ENCODE measurements around the gene AGMAT. TPM values are rescaled to one million over a fixed set of nuclear protein-coding genes. Genes with fewer than 3 reads are reported as not detected.
A peak's percentile ranks its signal among the peaks of the same experiment; 100 is the strongest.

Gene AGMAT
- total RNA-seq, 4 donors from 2014 or later = 0.85 to 2.6 (median 2.0) TPM

GRCh38 chr1:15583016-15583706 is 1.7 kb downstream of the AGMAT start:
- TF ChIP-seq CTCF (IDR thresholded peaks at IDR 0.05 in 4 of 5, conservative IDR thresholded peaks at IDR 0.05 in 1 of 5) = no peak
- TF ChIP-seq POLR2A (IDR thresholded peaks at IDR 0.05) = no peak
- intact Hi-C loops (cut with DNase I; ENCODE audit: low total_unique reads) (no loop called here), in situ Hi-C loops (cut with MboI; ENCODE audit: low sequenced_read_pairs in 4 of 4) (loop anchor here in 1 of 4 donors (25.0 kb wide), 1 partner anchor 154 kb away; the partner anchor contains the start of genes SLC25A34 and TMEM82)
- DNase-seq = no peak
- no peak overlapping the region for H3K4me3 ChIP-seq
- H3K4me1 ChIP-seq = peaks cover 19 to 34% of the 10 kb centered on the region in 2 donors
- no peak for ATAC-seq
- peak overlapping the region; percentile 53 to 95 (median 92) for H3K27ac ChIP-seq
- no peaks in the 10 kb centered on the region for H3K27me3 ChIP-seq
- no peaks in the 10 kb centered on the region for H3K9me3 ChIP-seq
- no peaks in the 10 kb centered on the region for H3K36me3 ChIP-seq

GRCh38 chr1:15579683-15580047 is 5.2 kb downstream of the AGMAT start:
- TF ChIP-seq CTCF (IDR thresholded peaks at IDR 0.05 in 4 of 5, conservative IDR thresholded peaks at IDR 0.05 in 1 of 5) (no peak), POLR2A (IDR thresholded peaks at IDR 0.05) (no peak)
- peak overlapping the region; percentile 88 to 95 (median 92) for H3K27ac ChIP-seq
- DNase-seq = peak; percentile 79 to 87
- intact Hi-C loops (cut with DNase I; ENCODE audit: low total_unique reads) (loop anchor here (5.0 kb wide), 1 partner anchor 158 kb away; the partner anchor contains the start of gene SLC25A34), in situ Hi-C loops (cut with MboI; ENCODE audit: low sequenced_read_pairs in 4 of 4) (loop anchor here in 1 of 4 donors (25.0 kb wide), 1 partner anchor 158 kb away; the partner anchor contains the start of genes SLC25A34 and TMEM82)
- peak; percentile 93 for ATAC-seq
- no peaks in the 10 kb centered on the region for H3K36me3 ChIP-seq
- peaks cover 31 to 43% of the 10 kb centered on the region in 2 donors for H3K4me1 ChIP-seq
- H3K4me3 ChIP-seq = peak overlapping the region in 3 of 4 donors; percentile 10 to 31 (median 26)
- no peaks in the 10 kb centered on the region for H3K9me3 ChIP-seq
- H3K27me3 ChIP-seq = no peaks in the 10 kb centered on the region

GRCh38 chr1:15578921-15579682 is 5.7 kb downstream of the AGMAT start:
- intact Hi-C loops (cut with DNase I; ENCODE audit: low total_unique reads) (loop anchor here (5.0 kb wide), 1 partner anchor 158 kb away; the partner anchor contains the start of gene SLC25A34), in situ Hi-C loops (cut with MboI; ENCODE audit: low sequenced_read_pairs in 4 of 4) (loop anchor here in 1 of 4 donors (25.0 kb wide), 1 partner anchor 158 kb away; the partner anchor contains the start of genes SLC25A34 and TMEM82)
- peaks cover 27 to 38% of the 10 kb centered on the region in 2 donors for H3K4me1 ChIP-seq
- no peaks in the 10 kb centered on the region for H3K9me3 ChIP-seq
- H3K27me3 ChIP-seq = no peaks in the 10 kb centered on the region
- H3K27ac ChIP-seq = peak overlapping the region; percentile 88 to 95 (median 92)
- peak overlapping the region in 3 of 4 donors; percentile 10 to 31 (median 26) for H3K4me3 ChIP-seq
- ATAC-seq (peak in 1 of 2 donors; percentile 13), DNase-seq (no peak)
- H3K36me3 ChIP-seq = no peaks in the 10 kb centered on the region
- no peak for TF ChIP-seq CTCF (IDR thresholded peaks at IDR 0.05 in 4 of 5, conservative IDR thresholded peaks at IDR 0.05 in 1 of 5)
- no peak for TF ChIP-seq POLR2A (IDR thresholded peaks at IDR 0.05)

- H3K27me3 ChIP-seq = no peaks in the 10 kb centered on the region
- peak overlapping the region; percentile 88 to 95 (median 92) for H3K27ac ChIP-seq
- TF ChIP-seq POLR2A (IDR thresholded peaks at IDR 0.05) = no peak
- no peak for TF ChIP-seq CTCF (IDR thresholded peaks at IDR 0.05 in 4 of 5, conservative IDR thresholded peaks at IDR 0.05 in 1 of 5)
- H3K36me3 ChIP-seq = no peaks in the 10 kb centered on the region
- peaks cover 24 to 27% of the 10 kb centered on the region in 2 donors for H3K4me1 ChIP-seq
- DNase-seq (no peak), ATAC-seq (no peak)
- no peak overlapping the region for H3K4me3 ChIP-seq
- intact Hi-C loops (cut with DNase I; ENCODE audit: low total_unique reads) = loop anchor here (5.0 kb wide), 1 partner anchor 160 kb away; the partner anchor contains the start of gene SLC25A34
- H3K9me3 ChIP-seq = no peaks in the 10 kb centered on the region
- in situ Hi-C loops (cut with MboI; ENCODE audit: low sequenced_read_pairs in 4 of 4) = loop anchor here in 1 of 4 donors (25.0 kb wide), 1 partner anchor 160 kb away; the partner anchor contains the start of genes SLC25A34 and TMEM82
Observed at GRCh38 chr1:15577691-15578090, 7.2 kb downstream of the AGMAT start.
